GM23338 (cell line): Measurements from ENCODE around the gene AOAH. TPM values are rescaled to one million over a fixed set of nuclear protein-coding genes. Genes with fewer than 3 reads are reported as not detected.

Experiments
- ATAC-seq: fragments of 200-7000 bp; cut with Tn5 transposase; 3 replicates; pipeline ENCODE4 v1.9.1; 2020
- DNase-seq: peaks from one replicate; pipeline ENCODE4 v3.0.0-alpha.2; 2015; ENCODE audit warnings: low spot score
- H2AFZ ChIP-seq: fragments of 200-600 bp; sonication (generic); 2 replicates; pipeline ENCODE4 v1.8.0; 2016; ENCODE audit warnings: antibody characterized with exemption, mild to moderate bottlenecking, moderate library complexity
- H3F3A ChIP-seq: fragments of 200-600 bp; sonication (generic); replicated peaks from 2 replicates; pipeline ENCODE4 v1.8.0; 2017; ENCODE audit warnings: antibody characterized with exemption, mixed run types, low read depth
- H3K27ac ChIP-seq: fragments of 200-600 bp; sonication (generic); 2 replicates; pipeline ENCODE4 v1.6.1; 2016; ENCODE audit warnings: low read depth
- H3K27me3 ChIP-seq: fragments of 200-600 bp; sonication (generic); 2 replicates; pipeline ENCODE4 v1.8.0; 2016; ENCODE audit warnings: mild to moderate bottlenecking, mixed run types, moderate library complexity; ENCODE audit not compliant: insufficient read depth
- H3K36me3 ChIP-seq: fragments of 200-600 bp; sonication (generic); 2 replicates; pipeline ENCODE4 v1.8.0; 2016; ENCODE audit warnings: mild to moderate bottlenecking; ENCODE audit not compliant: insufficient read depth
- H3K4me1 ChIP-seq: fragments of 200-600 bp; sonication (generic); 2 replicates; pipeline ENCODE4 v1.8.0; 2016; ENCODE audit warnings: mild to moderate bottlenecking, moderate library complexity; ENCODE audit not compliant: insufficient read depth
- H3K4me2 ChIP-seq: fragments of 200-600 bp; sonication (generic); 2 replicates; pipeline ENCODE4 v1.7.1; 2017; ENCODE audit warnings: mixed run types
- H3K4me3 ChIP-seq: fragments of 200-600 bp; sonication (generic); 2 replicates; pipeline ENCODE4 v1.6.1; 2016; ENCODE audit warnings: mixed run types
- H3K79me2 ChIP-seq: fragments of 200-600 bp; sonication (generic); replicated peaks from 2 replicates; pipeline ENCODE4 v1.8.0; 2017; ENCODE audit warnings: mild to moderate bottlenecking; ENCODE audit not compliant: insufficient read depth
- H3K9me2 ChIP-seq: fragments of 200-600 bp; sonication (generic); 2 replicates; pipeline ENCODE4 v1.8.0; 2017; ENCODE audit not compliant: insufficient read depth
- H4K20me1 ChIP-seq: fragments of 200-600 bp; sonication (generic); replicated peaks from 2 replicates; pipeline ENCODE4 v1.8.0; 2017; ENCODE audit warnings: mild to moderate bottlenecking; ENCODE audit not compliant: insufficient read depth
- H3K27ac Mint-ChIP-seq: 2 replicates; pipeline ENCODE4 v1.8.0; 2020; ENCODE audit warnings: inconsistent platforms, mild to moderate bottlenecking, moderate library complexity, mixed read lengths
- H3K27me3 Mint-ChIP-seq: 3 replicates; pipeline ENCODE4 v1.8.0; 2022; ENCODE audit warnings: low read depth, mild to moderate bottlenecking, moderate library complexity, mixed read lengths, inconsistent platforms; ENCODE audit not compliant: insufficient read depth, poor library complexity
- H3K36me3 Mint-ChIP-seq: 3 replicates; pipeline ENCODE4 v1.8.0; 2021; ENCODE audit warnings: low read depth, mild to moderate bottlenecking, inconsistent platforms, moderate library complexity, mixed read lengths
- H3K4me1 Mint-ChIP-seq: 3 replicates; pipeline ENCODE4 v1.8.0; 2020; ENCODE audit warnings: mild to moderate bottlenecking, inconsistent platforms, mixed read lengths
- H3K4me3 Mint-ChIP-seq: 3 replicates; pipeline ENCODE4 v1.8.0; 2021; ENCODE audit warnings: moderate library complexity, mild to moderate bottlenecking, inconsistent platforms, mixed read lengths
- H3K9me3 Mint-ChIP-seq: 3 replicates; pipeline ENCODE4 v1.8.0; 2020; ENCODE audit warnings: moderate library complexity, mild to moderate bottlenecking, inconsistent platforms, mixed read lengths
- JUNB ChIP-seq: IDR thresholded peaks from one replicate; pipeline ENCODE4 v1.6.1; 2016; ENCODE audit warnings: antibody characterized with exemption; ENCODE audit not compliant: unreplicated experiment
- polyA plus RNA-seq: library from polyadenylated mRNA; unstranded; fragments of >200 nt; fragmentation: Nextera tagmentation; extraction: Ambion mirVana; gene quantifications from 2 replicates; pipeline ENCODE4 v1.2.1, GENCODE V29; 2016
- total RNA-seq: library from RNA; depleted of rRNA; stranded (reverse); fragments of >200 nt; shearing (Covaris generic); gene quantifications from 2 replicates; pipeline ENCODE4 v1.2.3, GENCODE V29; 2014
- TF ChIP-seq, protein P1 (sequence below): fragments of 250-450 bp; sonication (Bioruptor Pico); IDR thresholded peaks from 2 replicates; pipeline ENCODE4 v1.5.0; 2020; ENCODE audit warnings: mild to moderate bottlenecking, moderate library complexity
- TF ChIP-seq, protein P2 (sequence below): IDR thresholded peaks from 2 replicates; pipeline ENCODE4 v1.6.1; 2016; ENCODE audit warnings: antibody characterized with exemption
- TF ChIP-seq, protein P3 (sequence below), 2 experiments: fragments of 200-600 bp in 1 of 2; sonication (generic) in 1 of 2; conservative IDR thresholded peaks; 2 replicates each; pipeline versions ENCODE4 v1.5.1 to v1.6.1; 2016 to 2017; ENCODE audit warnings: antibody characterized with exemption in 2 of 2, low read depth in 2 of 2, mild to moderate bottlenecking in 2 of 2, moderate library complexity in 1 of 2

The AOAH gene
- total and polyA plus RNA-seq, 2 experiments from 2014 or later: not detected

DNA sequence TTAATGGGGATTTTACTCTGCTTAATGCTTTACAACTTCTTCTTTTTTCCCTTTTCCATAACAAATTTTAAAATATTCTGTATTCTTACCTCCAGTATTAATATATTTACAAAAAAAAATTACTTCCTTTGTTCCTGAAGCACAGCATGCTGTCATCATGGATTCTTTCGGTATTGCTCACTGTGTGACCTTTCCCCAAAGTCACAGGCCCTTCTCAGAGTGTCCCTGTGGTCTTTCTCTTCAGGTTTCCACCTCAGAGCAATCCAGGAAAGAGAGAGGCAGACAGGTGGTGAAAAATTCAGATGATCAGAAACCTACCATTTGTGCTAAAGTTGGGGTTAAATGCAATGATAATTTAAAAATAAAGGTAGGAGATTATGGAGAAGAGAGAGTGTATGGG, 13.0 kb downstream of the AOAH start (continued):
- TF ChIP-seq, protein P1, sequence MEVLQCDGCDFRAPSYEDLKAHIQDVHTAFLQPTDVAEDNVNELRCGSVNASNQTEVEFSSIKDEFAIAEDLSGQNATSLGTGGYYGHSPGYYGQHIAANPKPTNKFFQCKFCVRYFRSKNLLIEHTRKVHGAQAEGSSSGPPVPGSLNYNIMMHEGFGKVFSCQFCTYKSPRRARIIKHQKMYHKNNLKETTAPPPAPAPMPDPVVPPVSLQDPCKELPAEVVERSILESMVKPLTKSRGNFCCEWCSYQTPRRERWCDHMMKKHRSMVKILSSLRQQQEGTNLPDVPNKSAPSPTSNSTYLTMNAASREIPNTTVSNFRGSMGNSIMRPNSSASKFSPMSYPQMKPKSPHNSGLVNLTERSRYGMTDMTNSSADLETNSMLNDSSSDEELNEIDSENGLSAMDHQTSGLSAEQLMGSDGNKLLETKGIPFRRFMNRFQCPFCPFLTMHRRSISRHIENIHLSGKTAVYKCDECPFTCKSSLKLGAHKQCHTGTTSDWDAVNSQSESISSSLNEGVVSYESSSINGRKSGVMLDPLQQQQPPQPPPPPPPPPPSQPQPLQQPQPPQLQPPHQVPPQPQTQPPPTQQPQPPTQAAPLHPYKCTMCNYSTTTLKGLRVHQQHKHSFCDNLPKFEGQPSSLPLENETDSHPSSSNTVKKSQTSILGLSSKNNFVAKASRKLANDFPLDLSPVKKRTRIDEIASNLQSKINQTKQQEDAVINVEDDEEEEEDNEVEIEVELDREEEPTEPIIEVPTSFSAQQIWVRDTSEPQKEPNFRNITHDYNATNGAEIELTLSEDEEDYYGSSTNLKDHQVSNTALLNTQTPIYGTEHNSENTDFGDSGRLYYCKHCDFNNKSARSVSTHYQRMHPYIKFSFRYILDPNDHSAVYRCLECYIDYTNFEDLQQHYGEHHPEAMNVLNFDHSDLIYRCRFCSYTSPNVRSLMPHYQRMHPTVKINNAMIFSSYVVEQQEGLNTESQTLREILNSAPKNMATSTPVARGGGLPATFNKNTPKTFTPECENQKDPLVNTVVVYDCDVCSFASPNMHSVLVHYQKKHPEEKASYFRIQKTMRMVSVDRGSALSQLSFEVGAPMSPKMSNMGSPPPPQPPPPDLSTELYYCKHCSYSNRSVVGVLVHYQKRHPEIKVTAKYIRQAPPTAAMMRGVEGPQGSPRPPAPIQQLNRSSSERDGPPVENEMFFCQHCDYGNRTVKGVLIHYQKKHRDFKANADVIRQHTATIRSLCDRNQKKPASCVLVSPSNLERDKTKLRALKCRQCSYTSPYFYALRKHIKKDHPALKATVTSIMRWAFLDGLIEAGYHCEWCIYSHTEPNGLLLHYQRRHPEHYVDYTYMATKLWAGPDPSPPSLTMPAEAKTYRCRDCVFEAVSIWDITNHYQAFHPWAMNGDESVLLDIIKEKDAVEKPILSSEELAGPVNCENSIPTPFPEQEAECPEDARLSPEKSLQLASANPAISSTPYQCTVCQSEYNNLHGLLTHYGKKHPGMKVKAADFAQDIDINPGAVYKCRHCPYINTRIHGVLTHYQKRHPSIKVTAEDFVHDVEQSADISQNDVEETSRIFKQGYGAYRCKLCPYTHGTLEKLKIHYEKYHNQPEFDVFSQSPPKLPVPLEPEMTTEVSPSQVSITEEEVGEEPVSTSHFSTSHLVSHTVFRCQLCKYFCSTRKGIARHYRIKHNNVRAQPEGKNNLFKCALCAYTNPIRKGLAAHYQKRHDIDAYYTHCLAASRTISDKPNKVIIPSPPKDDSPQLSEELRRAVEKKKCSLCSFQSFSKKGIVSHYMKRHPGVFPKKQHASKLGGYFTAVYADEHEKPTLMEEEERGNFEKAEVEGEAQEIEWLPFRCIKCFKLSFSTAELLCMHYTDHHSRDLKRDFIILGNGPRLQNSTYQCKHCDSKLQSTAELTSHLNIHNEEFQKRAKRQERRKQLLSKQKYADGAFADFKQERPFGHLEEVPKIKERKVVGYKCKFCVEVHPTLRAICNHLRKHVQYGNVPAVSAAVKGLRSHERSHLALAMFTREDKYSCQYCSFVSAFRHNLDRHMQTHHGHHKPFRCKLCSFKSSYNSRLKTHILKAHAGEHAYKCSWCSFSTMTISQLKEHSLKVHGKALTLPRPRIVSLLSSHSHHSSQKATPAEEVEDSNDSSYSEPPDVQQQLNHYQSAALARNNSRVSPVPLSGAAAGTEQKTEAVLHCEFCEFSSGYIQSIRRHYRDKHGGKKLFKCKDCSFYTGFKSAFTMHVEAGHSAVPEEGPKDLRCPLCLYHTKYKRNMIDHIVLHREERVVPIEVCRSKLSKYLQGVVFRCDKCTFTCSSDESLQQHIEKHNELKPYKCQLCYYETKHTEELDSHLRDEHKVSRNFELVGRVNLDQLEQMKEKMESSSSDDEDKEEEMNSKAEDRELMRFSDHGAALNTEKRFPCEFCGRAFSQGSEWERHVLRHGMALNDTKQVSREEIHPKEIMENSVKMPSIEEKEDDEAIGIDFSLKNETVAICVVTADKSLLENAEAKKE (CRISPR knock-in tag): no peak
- TF ChIP-seq, protein P2, sequence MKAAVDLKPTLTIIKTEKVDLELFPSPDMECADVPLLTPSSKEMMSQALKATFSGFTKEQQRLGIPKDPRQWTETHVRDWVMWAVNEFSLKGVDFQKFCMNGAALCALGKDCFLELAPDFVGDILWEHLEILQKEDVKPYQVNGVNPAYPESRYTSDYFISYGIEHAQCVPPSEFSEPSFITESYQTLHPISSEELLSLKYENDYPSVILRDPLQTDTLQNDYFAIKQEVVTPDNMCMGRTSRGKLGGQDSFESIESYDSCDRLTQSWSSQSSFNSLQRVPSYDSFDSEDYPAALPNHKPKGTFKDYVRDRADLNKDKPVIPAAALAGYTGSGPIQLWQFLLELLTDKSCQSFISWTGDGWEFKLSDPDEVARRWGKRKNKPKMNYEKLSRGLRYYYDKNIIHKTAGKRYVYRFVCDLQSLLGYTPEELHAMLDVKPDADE: no peak
- TF ChIP-seq JUNB: no peak

DNA sequence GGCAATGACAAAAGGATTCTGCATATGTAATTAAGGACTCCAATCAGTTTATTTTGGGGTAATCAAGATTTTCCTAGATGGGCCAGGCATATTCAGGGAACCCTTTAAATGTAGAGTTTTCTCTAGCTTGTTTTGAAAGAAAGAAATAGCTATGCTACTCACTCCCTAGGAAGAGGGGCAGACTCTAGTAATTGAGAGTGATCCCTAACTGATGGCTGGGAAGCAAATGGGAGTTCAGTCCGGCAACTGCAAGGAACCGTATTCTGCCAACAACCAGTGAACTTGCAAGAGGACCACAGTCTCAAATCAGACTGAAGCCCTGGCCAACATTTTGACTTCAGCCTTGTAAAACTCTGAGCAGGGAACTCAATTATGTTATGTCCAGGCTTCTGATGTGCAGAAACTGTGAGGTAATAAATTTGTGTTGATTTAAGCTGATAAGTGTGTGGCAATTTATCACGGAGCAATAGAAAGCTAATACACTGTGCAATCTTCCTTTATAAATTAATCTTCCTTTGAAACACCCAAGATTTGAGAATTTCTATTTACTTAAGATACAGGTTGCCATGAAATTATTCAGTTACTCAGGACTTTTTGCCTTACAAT, 14.0 kb downstream of the AOAH start:
- DNase-seq: peak; percentile 25

More for the DNA sequence above, 14.0 kb downstream of the AOAH start:
- H3K9me3 Mint-ChIP-seq: peaks cover 3% of the 10 kb centered on the region; the same call in 2 of the 3 replicates
- H3F3A ChIP-seq: no peaks in the 10 kb centered on the region
- H3K4me2 ChIP-seq: no peak overlapping the region
- no peak overlapping the region for H3K4me3 Mint-ChIP-seq
- H3K27me3 Mint-ChIP-seq: no peaks in the 10 kb centered on the region
- H3K4me1 Mint-ChIP-seq: peaks cover 13% of the 10 kb centered on the region
- H3K4me3 ChIP-seq: no peak overlapping the region
- no peaks in the 10 kb centered on the region for H3K36me3 Mint-ChIP-seq
- no peak overlapping the region for H2AFZ ChIP-seq
- H3K36me3 ChIP-seq: no peaks in the 10 kb centered on the region
- H3K79me2 ChIP-seq: no peaks in the 10 kb centered on the region
- peak; percentile 81 for TF ChIP-seq JUNB
- TF ChIP-seq, protein P3, sequence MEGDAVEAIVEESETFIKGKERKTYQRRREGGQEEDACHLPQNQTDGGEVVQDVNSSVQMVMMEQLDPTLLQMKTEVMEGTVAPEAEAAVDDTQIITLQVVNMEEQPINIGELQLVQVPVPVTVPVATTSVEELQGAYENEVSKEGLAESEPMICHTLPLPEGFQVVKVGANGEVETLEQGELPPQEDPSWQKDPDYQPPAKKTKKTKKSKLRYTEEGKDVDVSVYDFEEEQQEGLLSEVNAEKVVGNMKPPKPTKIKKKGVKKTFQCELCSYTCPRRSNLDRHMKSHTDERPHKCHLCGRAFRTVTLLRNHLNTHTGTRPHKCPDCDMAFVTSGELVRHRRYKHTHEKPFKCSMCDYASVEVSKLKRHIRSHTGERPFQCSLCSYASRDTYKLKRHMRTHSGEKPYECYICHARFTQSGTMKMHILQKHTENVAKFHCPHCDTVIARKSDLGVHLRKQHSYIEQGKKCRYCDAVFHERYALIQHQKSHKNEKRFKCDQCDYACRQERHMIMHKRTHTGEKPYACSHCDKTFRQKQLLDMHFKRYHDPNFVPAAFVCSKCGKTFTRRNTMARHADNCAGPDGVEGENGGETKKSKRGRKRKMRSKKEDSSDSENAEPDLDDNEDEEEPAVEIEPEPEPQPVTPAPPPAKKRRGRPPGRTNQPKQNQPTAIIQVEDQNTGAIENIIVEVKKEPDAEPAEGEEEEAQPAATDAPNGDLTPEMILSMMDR (conservative IDR thresholded peaks at IDR 0.05; ENCODE audit: low read depth in 2 of 2): no peak
- H3K9me2 ChIP-seq: no peaks in the 10 kb centered on the region
- no peaks in the 10 kb centered on the region for H3K27me3 ChIP-seq
- H4K20me1 ChIP-seq: no peaks in the 10 kb centered on the region
- no peak overlapping the region for H3K27ac ChIP-seq
- ATAC-seq: peak; percentile 69
- H3K27ac Mint-ChIP-seq: no peak overlapping the region
- H3K4me1 ChIP-seq: peaks cover 3% of the 10 kb centered on the region
